Activated CD4-positive, CD25-positive, alpha-beta regulatory T cell treated with anti-CD3 and anti-CD28 coated beads, Interleukin-2, amount 50 U/mL, for 16 hours (primary cell): Measurements from ENCODE around the gene RFT1.

Experiments used
- DNase-seq: peaks from one replicate; pipeline ENCODE4 v3.0.0-alpha.2; 2020; ENCODE audit warnings: low read depth, low spot score

The RFT1 gene, protein sequence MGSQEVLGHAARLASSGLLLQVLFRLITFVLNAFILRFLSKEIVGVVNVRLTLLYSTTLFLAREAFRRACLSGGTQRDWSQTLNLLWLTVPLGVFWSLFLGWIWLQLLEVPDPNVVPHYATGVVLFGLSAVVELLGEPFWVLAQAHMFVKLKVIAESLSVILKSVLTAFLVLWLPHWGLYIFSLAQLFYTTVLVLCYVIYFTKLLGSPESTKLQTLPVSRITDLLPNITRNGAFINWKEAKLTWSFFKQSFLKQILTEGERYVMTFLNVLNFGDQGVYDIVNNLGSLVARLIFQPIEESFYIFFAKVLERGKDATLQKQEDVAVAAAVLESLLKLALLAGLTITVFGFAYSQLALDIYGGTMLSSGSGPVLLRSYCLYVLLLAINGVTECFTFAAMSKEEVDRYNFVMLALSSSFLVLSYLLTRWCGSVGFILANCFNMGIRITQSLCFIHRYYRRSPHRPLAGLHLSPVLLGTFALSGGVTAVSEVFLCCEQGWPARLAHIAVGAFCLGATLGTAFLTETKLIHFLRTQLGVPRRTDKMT

DNA sequence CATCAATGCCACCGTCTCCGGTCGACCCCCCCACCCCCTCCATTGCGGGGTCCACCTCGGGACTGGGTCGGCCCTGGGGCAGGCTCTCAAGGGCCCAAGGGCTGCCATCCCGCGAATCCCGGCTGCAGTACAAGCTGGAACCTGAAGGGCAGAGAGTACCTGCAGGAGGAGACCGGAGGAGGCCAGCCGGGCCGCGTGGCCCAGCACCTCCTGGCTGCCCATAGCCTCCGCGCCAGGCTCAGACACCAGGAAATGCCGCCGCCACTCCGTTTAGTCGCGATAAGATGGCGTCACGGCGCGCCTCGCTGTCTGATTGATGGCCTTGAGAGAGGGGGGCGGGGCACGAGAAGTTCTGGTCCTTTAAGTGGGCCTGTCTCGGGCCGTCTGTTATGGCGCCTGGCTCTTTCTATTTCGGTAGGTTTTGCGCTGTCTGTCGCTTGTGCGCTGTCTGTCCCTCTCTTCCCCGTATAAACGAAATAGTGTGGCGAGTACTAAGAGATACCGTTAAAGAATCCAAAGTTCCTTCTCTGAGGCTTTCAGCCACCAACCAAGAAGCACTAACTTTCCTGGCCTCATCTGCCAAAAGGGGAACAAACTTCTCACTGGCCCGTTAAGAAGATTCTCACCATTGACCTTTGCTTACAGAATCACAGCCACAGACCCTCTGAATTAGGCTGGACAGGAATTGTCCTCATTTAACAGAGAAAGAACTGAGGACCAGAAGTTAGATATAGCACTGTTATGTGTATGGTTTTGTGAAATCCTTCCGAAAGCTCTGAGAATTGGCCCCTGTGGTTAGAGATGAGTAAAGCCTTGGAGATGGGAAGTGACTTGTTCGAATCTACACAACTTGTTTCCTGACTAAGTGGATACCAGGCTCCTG lies at the start of gene RFT1:
Gene RFT1 (minus strand): TSS at position 257 of the 883 bp plus-strand sequence. CDS start 35 bp downstream, at position 222.
- DNase-seq: peak; percentile 98

DNA sequence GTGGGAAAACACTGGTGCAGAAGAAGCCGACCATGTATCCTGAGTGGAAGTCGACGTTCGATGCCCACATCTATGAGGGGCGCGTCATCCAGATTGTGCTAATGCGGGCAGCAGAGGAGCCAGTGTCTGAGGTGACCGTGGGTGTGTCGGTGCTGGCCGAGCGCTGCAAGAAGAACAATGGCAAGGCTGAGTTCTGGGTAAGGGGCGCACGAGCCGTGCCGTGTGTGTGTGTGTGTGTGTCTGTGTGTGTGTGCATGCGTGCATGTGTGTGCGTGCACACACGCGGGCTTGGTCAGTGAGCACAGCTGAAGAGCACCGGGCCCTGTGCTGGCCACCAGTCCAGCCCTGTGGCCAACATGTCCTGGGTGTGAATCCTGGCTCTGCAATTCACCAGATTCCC lies 49.3 kb upstream of the RFT1 start:
- no peak for DNase-seq

- no peak for DNase-seq
These were observed 48.0 kb upstream of the RFT1 start for GRCh38 chr3:53178246-53178645.

DNA sequence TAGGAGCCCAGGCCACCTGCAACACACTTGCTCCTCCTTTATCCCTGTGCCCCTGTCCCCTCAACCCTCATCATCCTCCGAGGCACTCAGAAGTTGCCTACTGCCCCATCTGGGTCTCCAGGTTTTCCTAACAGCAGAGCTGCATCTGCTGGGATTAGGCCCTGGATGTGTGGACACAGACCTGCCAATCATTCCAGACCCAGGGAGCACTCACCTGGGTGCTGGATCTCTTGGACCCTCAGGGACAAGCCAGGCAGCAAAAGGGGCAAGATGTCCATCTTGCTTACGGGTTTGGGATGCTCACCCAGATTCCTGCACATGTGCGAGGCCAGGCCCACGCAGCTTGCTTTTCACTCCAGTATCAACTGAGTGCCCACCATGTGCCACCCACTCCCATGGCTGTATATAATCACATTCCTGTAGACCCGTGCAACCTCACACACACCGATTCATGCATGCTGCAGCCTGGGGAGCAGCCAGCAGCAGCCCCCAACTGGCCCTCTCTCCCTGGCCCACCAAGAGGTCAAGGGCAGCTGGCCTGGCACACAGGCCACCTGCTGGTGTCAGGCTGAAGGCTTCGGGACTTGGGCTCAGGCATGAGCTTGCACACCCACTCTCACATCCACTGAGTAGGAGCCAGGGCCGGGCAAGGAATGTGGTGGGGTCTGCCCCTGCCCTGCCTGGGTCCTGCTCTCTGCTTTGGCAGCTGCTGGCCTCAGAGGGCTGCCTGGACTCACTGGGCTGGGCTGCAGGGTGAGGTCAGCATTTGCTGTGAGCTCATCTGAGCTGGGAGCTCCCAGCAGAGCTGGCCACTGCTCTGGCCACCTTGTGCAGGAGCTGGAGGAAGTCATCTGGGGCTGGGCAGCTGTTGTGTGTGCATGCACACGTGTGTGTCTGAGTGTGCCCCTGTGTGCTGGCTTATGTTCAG lies 45.6 kb upstream of the RFT1 start:
- DNase-seq: no peak

DNA sequence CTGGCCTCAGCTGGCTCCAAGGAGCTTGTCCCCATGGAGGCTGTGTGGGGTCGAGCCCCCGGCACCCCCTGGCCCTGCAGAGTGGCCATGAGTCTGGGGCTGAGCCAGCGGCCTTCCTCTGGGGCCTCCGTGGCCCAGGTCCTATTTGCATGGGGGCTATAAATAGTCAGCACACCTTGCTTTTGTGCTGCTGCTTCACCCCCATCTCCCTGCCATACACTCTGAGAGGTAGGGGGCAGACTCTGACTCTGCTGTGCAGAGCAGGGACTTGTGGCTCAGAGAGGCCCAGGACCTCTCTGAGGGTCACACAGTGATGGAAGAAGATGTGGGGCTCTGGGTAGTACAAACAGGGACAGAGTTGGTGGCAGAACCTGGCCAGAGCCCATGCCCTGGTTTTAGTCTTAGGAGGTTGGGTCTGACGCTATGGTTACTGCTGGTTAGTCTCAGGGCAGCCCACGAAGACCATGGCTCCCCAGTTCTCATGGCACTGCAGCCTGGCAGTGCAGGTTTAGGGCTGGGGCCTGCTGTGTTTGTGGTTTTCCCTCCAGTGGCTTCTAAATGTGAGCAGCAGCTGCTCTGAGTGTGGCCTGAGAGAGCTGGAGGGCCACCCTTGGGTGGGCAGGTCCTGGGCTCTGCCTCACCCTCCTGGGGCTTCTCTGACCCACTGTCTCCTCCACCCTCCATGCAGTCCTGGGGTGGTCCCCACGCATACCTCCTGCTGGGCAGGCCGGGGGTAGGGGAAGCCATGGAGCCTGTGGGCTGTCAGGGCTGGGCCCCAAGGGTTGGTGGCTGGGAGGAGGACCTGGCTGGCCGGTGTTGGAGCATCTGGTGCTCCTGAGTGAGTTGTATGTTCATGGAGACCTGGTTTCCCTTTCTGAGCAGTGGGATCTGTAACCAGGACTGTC lies 44.4 kb upstream of the RFT1 start:
- no peak for DNase-seq

- no peak for DNase-seq
These were observed 42.9 kb upstream of the RFT1 start for GRCh38 chr3:53173107-53173506.

- no peak for DNase-seq
These were observed 41.7 kb upstream of the RFT1 start for GRCh38 chr3:53171827-53172505.

DNA sequence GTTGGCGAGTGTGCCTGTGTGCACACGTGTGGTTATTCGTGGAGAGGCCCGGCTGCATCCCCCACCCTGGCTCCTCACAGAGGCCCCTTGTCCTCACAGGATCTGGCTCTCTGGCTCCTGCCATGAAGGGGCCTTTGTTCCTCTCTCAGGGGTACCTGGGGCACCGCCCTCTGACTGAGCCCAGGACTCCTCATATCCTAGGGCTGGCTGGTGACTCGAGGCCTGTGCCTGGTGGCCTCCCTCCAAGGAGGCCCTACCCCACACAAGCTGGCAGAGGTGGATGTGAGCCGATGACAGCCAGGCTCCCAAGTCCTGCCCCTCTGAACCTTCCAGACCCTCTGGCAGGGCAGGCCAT lies 40.8 kb upstream of the RFT1 start:
- no peak for DNase-seq

DNA sequence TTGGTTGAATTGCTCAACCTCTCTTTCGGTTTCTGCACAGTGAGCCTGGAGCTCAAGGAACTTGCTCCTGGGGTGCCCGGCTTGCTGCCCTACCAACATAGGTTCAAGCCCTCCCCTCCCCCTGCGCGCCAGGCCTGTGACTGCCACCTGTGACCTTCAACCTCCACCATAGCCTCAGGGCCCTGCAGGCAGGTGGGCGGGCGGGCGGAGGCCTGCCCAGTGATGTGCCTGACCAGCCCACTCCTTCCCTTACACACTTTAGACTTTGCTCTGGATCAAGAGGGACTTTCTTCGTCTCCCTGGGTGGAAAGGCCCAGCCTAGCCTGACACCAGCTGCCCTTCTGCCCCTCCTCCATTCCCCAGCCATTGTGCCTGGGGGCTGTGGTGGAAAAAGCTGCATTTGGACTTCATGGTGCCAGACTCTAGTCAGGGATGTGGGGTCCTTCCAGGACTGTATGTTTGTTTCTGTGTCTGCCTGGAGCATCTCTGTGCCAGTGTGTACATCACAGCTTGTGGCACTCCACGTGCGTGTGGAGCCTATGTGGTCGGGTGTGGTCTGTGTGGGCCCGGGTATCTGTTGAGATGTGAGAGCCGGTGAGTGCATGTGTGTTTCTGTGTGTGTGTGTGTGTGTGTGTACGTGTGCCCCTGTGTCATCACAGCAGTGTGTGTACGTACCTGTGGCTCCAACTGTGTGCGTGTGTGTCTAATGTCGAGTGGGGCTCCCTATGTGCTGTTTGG lies 40.3 kb upstream of the RFT1 start:
- no peak for DNase-seq

DNA sequence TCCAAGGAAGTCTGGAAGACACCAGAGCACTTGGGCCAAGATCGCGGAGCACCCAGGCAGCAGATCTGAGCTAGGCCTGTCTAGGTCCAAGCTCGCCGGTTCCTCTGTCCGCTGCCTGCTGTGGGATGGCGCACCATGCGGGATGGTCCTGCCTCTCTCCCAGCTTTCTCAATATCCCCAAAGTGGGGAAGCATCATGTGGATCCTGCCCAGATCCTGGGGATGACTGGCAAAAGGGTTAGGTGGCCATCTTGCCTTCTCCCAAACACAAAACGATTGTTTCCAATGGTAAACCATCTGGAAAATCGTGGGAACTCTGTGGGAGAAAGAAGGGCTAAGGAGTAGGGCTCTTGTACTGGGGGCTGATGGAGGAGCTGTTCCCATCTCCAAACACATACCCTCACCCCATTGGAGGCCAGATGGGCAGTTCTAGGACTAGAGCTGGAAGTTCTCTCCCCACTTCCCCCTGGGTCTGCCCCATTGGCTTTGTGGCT lies 39.6 kb upstream of the RFT1 start:
- DNase-seq: no peak

- no peak for DNase-seq
These were observed 39.0 kb upstream of the RFT1 start for GRCh38 chr3:53169045-53169831.

DNA sequence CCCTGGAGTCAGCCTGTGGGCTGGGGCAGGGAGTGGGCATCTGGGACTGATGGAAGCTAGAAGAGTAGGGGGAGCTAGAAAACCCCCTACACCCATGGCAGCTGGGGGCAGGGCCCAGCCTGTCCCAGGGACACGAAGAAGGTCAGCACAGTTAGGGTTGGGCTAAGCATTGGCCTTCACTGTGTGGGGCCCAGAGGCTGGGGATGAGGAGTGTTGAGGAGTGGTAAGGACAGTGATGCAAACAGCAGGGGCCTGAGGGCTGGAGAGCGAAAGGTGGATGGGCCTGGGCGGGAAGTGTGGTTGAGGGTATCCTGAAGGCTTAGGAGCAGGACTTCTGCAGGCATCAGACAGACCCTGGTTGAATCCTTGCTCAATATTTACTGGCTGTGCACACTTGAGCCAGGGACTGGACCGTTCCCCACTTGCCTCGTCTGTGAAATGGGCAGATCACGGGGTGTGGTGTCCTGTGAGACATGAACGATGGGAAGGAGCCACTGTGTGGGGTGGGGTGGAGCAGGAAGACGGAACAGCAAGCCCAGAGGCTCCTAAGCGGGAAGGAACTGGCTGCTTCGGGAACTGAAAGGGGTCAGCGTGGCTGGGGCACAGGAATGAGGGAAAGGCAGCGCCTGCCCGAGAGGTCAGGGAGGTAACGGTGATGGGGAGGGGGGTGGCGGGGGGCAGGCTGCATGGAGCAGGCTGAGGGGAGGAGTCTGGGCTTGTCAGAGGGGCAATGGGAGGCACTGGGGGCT lies 38.1 kb upstream of the RFT1 start:
- no peak for DNase-seq

DNA sequence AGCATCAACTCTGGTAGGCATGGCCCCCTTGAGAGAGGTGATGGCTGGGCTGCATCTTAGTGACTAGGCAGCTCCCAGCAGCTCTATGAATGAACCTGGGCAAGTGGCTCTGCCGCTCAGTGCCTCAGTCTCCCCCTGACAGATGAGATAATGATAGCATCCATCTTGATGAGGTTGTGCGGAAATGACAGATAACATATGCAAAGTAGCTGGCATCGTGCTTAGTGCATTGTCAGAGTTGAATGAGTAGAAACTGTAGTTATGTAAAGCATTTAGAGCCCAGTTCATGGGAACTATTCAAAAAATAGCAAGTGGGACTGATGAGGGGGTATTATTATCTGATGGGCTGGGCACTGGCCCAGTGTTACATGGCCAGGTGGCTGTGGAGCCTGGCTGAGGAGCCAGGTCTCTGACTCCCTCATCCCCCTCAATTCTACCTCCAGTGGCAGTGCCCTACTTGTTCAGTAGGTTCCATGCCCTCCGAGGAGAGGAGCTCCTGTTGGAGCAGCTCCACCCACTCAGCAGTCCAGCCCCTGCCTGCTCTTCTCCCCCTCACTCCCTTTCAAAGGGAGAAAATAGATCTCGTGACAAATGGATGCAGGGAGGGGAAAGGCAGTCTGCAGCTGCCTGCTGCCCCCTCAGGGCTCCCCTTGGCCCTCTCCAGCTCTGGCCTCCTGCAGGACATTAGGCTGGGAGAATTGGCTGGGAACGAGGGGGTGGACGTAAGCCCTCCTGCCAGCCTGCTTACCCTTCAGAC lies 37.4 kb upstream of the RFT1 start:
- no peak for DNase-seq

GRCh38 chr3:53166781-53167291 lies 36.6 kb upstream of the RFT1 start:
- DNase-seq: no peak

- no peak for DNase-seq
These were observed 36.0 kb upstream of the RFT1 start for GRCh38 chr3:53166206-53166605.

GRCh38 chr3:53164911-53165310 lies 34.7 kb upstream of the RFT1 start:
- DNase-seq: no peak
